Activated CD4-positive, alpha-beta T cell treated with anti-CD3 and anti-CD28 coated beads for 36 hours (primary cell): ENCODE data around the gene SERPING1. TPM values are rescaled to one million over a fixed set of nuclear protein-coding genes. Genes with fewer than 3 reads are reported as not detected.
A peak's percentile ranks its signal among the peaks of the same experiment; 100 is the strongest.

Experiments used
- ATAC-seq: fragments of 200-7000 bp; cut with Tn5 transposase; one replicate; pipeline ENCODE4 v1.10.0; 2021; ENCODE audit warnings: mild to moderate bottlenecking, moderate library complexity
- CTCF ChIA-PET: fragments of 350-600 bp; sonication (Branson Sonifier 250); formaldehyde crosslinking; loops from one replicate; lab custom pipeline; 2021; ENCODE audit warnings: antibody characterized with exemption; lab: Charles Lee
- POLR2A ChIA-PET: fragments of 350-600 bp; sonication (Branson Sonifier 250); formaldehyde crosslinking; loops from one replicate; lab custom pipeline; 2021; ENCODE audit warnings: antibody characterized with exemption, inconsistent platforms; lab: Charles Lee
- DNase-seq: peaks from one replicate; pipeline ENCODE4 v3.0.0-alpha.2; 2020
- H3K27ac Mint-ChIP-seq: one replicate; pipeline ENCODE4 v1.8.0; 2021; ENCODE audit warnings: mixed read lengths
- H3K27me3 Mint-ChIP-seq: one replicate; pipeline ENCODE4 v1.8.0; 2021; ENCODE audit warnings: mixed read lengths
- H3K36me3 Mint-ChIP-seq: one replicate; pipeline ENCODE4 v1.8.0; 2021; ENCODE audit warnings: low read depth, mixed read lengths
- H3K4me1 Mint-ChIP-seq: one replicate; pipeline ENCODE4 v1.8.0; 2021; ENCODE audit warnings: mixed read lengths
- H3K4me3 Mint-ChIP-seq: one replicate; pipeline ENCODE4 v1.8.0; 2021; ENCODE audit warnings: mild to moderate bottlenecking, moderate library complexity, mixed read lengths
- H3K9me3 Mint-ChIP-seq: one replicate; pipeline ENCODE4 v1.8.0; 2021; ENCODE audit warnings: low read depth, mixed read lengths
- intact Hi-C, 2 experiments: fragments of 100-400 bp; cut with DNase I in 1 of 2; cut with micrococcal nuclease in 1 of 2; formaldehyde crosslinking; loops; one replicate each; pipeline versions ENCODE4 v1.14.2 to v1.15.1; 2022 to 2024; cut with DNase I, micrococcal nuclease
- microRNA-seq: library from miRNA; unstranded; fragments of <30 nt; microRNA quantifications from one replicate; pipeline ENCODE4 v1.2.0, GENCODE V29; 2021; ENCODE audit warnings: borderline replicate concordance
- total RNA-seq, 2 experiments: library from RNA; stranded (reverse); gene quantifications; one replicate each; pipeline ENCODE4 v1.2.3, GENCODE V29; 2021

The SERPING1 gene
- total RNA-seq, 2 experiments from 2014 or later, result 0.51 to 0.87 TPM

DNA sequence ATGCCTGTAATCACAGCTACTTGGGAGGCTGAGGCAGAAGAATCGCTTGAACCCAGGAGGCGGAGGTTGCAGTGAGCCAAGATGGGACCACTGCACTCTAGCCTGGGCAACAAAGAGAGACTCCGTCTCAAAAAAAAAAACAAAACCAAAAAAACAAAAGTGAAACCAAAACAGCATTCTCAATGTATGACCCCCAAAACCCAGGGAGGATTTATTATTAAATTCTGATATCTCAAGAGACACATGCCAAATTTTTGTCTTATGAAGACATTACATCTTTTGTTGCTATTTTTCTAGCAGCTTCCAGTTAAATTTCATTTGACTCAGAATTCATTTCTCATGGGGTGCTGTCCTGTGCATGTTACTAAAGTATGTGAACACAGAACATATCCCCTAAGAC lies 55.2 kb downstream of the SERPING1 start:
- ATAC-seq (no peak), DNase-seq (no peak)
- Mint-ChIP-seq H3K4me1 (peaks cover 41% of the 10 kb centered on the region), H3K36me3 (no peaks in the 10 kb centered on the region), H3K27me3 (peaks cover 16% of the 10 kb centered on the region), H3K9me3 (no peaks in the 10 kb centered on the region), H3K27ac (peak overlapping the region; percentile 58), H3K4me3 (peak overlapping the region; percentile 19)
- CTCF ChIA-PET, result interaction anchor here (0.6 to 2.3 kb wide), 6 partner anchors 8 to 195 kb away, joined by 4 to 10 read pairs (median 5); no protein-coding TSS in a partner anchor
- POLR2A ChIA-PET, result interaction anchor here (0.6 kb wide), 1 partner anchor 21 kb away, joined by 3 read pairs; no protein-coding TSS in a partner anchor
- intact Hi-C loops, result no loop called here

DNA sequence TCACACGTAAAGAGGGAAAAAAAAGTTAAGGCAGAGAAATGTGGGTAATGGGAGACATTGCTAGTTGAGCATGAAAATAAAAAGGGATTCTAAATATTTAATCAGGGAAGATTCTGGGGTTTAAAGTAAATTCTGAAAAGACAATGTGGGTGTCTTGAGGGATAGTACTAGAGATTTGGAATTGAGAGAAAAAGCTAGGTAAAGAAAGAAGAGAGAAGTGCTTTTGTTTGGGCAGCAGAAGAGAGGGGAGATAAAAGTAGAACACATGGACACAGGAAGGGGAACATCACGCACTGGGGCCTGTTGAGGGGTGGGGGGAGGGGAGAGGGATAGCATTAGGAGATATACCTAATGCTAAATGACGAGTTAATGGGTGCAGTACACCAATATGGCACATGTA lies 55.7 kb downstream of the SERPING1 start:
- ChIA-PET CTCF (interaction anchor here (0.6 to 2.3 kb wide), 8 partner anchors 9 to 1498 kb away, joined by 3 to 7 read pairs (median 5); no protein-coding TSS in a partner anchor), POLR2A (no interaction called here)
- no peaks in the 10 kb centered on the region for H3K9me3 Mint-ChIP-seq
- peaks cover 37% of the 10 kb centered on the region for H3K4me1 Mint-ChIP-seq
- no peaks in the 10 kb centered on the region for H3K36me3 Mint-ChIP-seq
- no peak for ATAC-seq
- H3K27me3 Mint-ChIP-seq, result peaks cover 11% of the 10 kb centered on the region
- peak overlapping the region; percentile 44 for H3K27ac Mint-ChIP-seq
- no peak for DNase-seq
- intact Hi-C loops, result no loop called here
- H3K4me3 Mint-ChIP-seq, result peak overlapping the region; percentile 1

DNA sequence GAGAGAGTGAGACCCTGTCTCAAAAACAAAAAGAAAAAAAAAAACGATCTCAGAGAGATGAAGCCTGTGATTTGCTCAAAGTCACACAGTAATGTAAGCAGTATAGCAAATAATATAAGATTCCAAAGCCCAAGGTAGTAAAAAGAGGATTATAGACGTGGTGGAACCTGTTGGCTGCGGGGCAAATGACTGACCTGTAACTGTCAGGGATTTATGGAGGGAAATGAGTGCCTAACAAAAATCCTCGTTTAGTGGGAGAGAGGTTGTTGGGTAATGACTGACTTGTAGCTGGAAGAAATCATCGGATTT lies 59.4 kb downstream of the SERPING1 start:
- Mint-ChIP-seq H3K4me1 (peaks cover 27% of the 10 kb centered on the region), H3K4me3 (peak overlapping the region; percentile 83), H3K36me3 (peaks cover 20% of the 10 kb centered on the region), H3K27me3 (no peaks in the 10 kb centered on the region), H3K9me3 (no peaks in the 10 kb centered on the region), H3K27ac (peak overlapping the region; percentile 72)
- CTCF ChIA-PET, result interaction anchor here (0.7 to 3.0 kb wide), 3 partner anchors 16 to 311 kb away, joined by 3 to 9 read pairs (median 5); partner anchors contain the start of gene SELENOH
- DNase-seq, result no peak
- intact Hi-C loops, result loop anchor here (1.0 to 5.0 kb wide), 9 partner anchors 10 to 922 kb away; partner anchors contain the start of genes MED19 (in 2 of the 2), SELENOH (in 2 of the 2), TIMM10 (in 2 of the 2) and TMX2 (in 2 of the 2)
- POLR2A ChIA-PET, result no interaction called here
- ATAC-seq, result no peak

DNA sequence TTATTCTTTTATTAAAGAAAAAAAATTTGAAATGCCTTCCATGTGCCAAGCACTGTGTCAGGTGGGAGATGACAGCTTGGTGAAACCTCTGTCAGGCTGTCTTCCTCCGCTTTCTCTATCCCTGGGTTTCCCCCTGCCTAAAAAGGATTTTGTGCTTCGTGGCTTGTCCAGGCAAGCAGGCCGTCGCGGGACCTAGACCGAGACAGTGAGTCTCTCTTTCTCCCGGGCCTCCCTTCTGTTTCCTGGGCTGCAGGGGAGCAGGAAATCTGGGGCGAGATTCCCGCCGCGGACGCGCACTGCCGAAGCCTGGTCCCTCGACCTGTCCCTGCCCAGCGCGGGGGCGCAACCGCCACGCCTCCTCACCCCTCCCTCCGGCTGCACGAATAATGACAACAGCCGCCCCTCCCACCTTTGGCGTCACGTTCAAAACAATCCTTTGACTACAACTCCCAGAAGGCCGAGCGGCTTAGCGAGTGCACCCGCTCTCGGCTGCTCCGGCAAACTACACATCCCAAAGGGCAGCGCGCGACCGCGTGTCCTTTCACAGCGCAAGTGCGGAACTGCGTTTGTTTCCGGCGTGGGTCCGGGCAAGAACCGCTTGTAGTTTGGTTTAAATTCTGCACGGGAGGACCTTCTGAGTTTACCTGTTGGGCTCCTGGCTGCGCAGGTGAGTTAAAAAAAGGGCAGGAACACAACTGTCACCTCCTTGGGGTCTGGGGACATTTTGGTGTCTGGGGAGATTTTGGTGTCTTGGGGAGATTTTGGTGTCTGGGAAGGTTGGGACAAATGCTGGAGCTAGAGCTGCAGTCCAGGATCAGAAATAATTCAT lies 59.9 kb downstream of the SERPING1 start, which contains the start of gene CLP1:
Gene CLP1, plus strand, starts transcription at position 569 of the 829 bp plus-strand sequence. CDS start 1,715 bp downstream, outside the sequence.
- peaks cover 29% of the 10 kb centered on the region for H3K4me1 Mint-ChIP-seq
- CTCF ChIA-PET, result interaction anchor here (0.7 to 3.0 kb wide), 5 partner anchors 9 to 312 kb away, joined by 3 to 9 read pairs (median 5); partner anchors contain the start of gene SELENOH
- H3K27ac Mint-ChIP-seq, result peak within 1 kb of the TSS; percentile 95
- POLR2A ChIA-PET, result interaction anchor here (0.6 to 1.6 kb wide), 2 partner anchors 9 to 144 kb away, joined by 4 to 5 read pairs; no protein-coding TSS in a partner anchor
- H3K4me3 Mint-ChIP-seq, result peak within 1 kb of the TSS; percentile 83
- peak; percentile 98 for ATAC-seq
- no peaks in the 10 kb centered on the region for H3K27me3 Mint-ChIP-seq
- intact Hi-C loops, result loop anchor here (1.0 to 5.0 kb wide), 9 partner anchors 10 to 921 kb away; partner anchors contain the start of genes MED19 (in 2 of the 2), SELENOH (in 2 of the 2), TIMM10 (in 2 of the 2) and TMX2 (in 2 of the 2)
- DNase-seq, result peak; percentile 100
- peaks cover 23% of the 10 kb centered on the region for H3K36me3 Mint-ChIP-seq
- H3K9me3 Mint-ChIP-seq, result no peaks in the 10 kb centered on the region

DNA sequence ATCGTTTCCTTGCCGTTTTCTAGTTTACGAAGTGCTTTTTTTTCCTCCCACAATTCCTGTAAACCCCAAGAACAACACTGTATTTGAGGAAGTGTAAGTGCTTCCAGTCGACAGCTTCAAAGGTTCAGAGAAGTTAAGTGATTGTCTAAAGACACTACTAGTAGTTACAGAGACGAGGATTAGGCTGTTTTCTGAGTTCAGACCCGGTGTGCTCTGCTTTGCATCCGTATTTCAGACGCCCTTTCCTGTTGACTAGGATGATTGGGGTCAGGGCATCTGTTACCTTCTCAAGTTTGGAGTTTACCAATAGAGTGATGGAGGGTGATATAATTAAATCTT lies 60.5 kb downstream of the SERPING1 start:
- DNase-seq, result no peak
- no peak for ATAC-seq
- H3K36me3 Mint-ChIP-seq, result peaks cover 28% of the 10 kb centered on the region
- H3K27ac Mint-ChIP-seq, result peak overlapping the region; percentile 95
- POLR2A ChIA-PET, result interaction anchor here (1.6 kb wide), 1 partner anchor 9 kb away, joined by 5 read pairs; no protein-coding TSS in a partner anchor
- H3K9me3 Mint-ChIP-seq, result no peaks in the 10 kb centered on the region
- intact Hi-C loops, result loop anchor here in 1 of 2 experiments (5.0 kb wide), 1 partner anchor 251 kb away; no protein-coding TSS in a partner anchor
- no peaks in the 10 kb centered on the region for H3K27me3 Mint-ChIP-seq
- peak overlapping the region; percentile 83 for H3K4me3 Mint-ChIP-seq
- CTCF ChIA-PET, result interaction anchor here (0.6 to 3.0 kb wide), 5 partner anchors 9 to 143 kb away, joined by 3 to 9 read pairs (median 5); partner anchors contain the start of gene SELENOH
- H3K4me1 Mint-ChIP-seq, result peaks cover 25% of the 10 kb centered on the region

DNA sequence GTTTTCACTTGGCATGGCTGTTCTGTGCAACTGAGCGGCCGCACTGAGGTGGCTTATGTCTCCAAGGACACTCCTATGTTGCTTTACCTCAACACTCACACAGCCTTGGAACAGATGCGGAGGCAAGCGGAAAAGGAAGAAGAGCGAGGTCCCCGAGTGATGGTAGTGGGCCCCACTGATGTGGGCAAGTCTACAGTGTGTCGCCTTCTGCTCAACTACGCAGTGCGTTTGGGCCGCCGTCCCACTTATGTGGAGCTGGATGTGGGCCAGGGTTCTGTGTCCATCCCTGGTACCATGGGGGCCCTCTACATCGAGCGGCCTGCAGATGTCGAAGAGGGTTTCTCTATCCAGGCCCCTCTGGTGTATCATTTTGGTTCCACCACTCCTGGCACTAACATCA lies 62.2 kb downstream of the SERPING1 start:
- ChIA-PET CTCF (interaction anchor here (1.0 to 3.0 kb wide), 2 partner anchors 19 to 133 kb away, joined by 4 to 9 read pairs; no protein-coding TSS in a partner anchor), POLR2A (no interaction called here)
- intact Hi-C loops, result loop anchor here (5.0 to 10.0 kb wide), 3 partner anchors 252 to 1895 kb away; no protein-coding TSS in a partner anchor
- Mint-ChIP-seq H3K9me3 (no peaks in the 10 kb centered on the region), H3K27me3 (no peaks in the 10 kb centered on the region), H3K27ac (no peak overlapping the region), H3K36me3 (peaks cover 28% of the 10 kb centered on the region), H3K4me3 (no peak overlapping the region), H3K4me1 (peaks cover 23% of the 10 kb centered on the region)
- ATAC-seq, result no peak
- DNase-seq, result no peak

DNA sequence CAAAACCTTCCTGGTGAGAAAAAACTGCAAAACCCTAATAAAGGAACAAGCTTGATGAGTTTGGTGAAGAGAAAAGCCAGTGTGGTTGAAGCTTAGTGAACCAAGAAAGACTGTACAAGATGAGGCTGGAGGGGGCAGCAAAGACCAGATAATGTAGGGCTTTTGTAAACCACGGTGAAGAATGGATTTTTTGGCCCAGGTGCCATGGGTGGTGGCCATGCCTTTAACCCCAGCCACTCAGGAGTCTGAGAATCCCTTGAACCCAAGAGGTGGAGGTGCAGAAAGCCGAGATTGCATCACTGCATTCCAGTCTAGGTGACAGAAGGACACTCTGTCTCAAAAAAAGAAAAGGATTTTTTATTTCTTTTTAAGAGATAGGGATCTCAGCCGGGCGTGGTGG lies 65.4 kb downstream of the SERPING1 start:
- Mint-ChIP-seq H3K4me3 (no peak overlapping the region), H3K4me1 (peaks cover 23% of the 10 kb centered on the region), H3K36me3 (peaks cover 28% of the 10 kb centered on the region), H3K27ac (no peak overlapping the region), H3K9me3 (no peaks in the 10 kb centered on the region), H3K27me3 (no peaks in the 10 kb centered on the region)
- POLR2A ChIA-PET, result no interaction called here
- ATAC-seq (no peak), DNase-seq (peak; percentile 42)
- intact Hi-C loops, result loop anchor here (10.0 kb wide), 2 partner anchors 862 to 1892 kb away; no protein-coding TSS in a partner anchor
- CTCF ChIA-PET, result interaction anchor here (0.6 to 0.9 kb wide), 3 partner anchors 40 to 169 kb away, joined by 3 to 4 read pairs (median 3); no protein-coding TSS in a partner anchor

DNA sequence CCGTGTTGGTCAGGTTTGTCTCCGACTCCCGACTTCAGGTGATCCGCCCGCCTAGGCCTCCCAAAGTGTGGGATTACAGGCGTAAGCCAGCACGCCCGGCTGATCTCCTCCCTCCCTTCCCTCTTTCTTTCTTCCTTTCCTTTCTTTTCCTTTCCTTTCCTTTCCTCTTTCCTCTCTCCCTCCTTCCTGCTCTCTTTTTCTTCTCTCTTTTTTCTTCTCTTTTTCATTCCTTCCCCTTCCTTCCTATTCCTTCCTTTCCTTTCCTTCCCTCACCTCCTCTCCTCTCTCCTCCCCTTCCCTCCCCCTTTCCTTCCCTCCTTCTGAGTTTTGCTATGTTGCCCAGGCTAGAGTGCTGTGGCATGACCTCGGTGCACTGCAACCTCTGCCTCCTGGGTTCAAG lies 66.5 kb downstream of the SERPING1 start:
- ChIA-PET POLR2A (no interaction called here), CTCF (no interaction called here)
- H3K27me3 Mint-ChIP-seq, result no peaks in the 10 kb centered on the region

More for the DNA sequence above, 66.5 kb downstream of the SERPING1 start:
- H3K27ac Mint-ChIP-seq, result no peak overlapping the region
- no peaks in the 10 kb centered on the region for H3K9me3 Mint-ChIP-seq
- H3K4me1 Mint-ChIP-seq, result peaks cover 16% of the 10 kb centered on the region
- ATAC-seq (no peak), DNase-seq (no peak)
- peaks cover 31% of the 10 kb centered on the region for H3K36me3 Mint-ChIP-seq
- intact Hi-C loops, result loop anchor here (10.0 kb wide), 2 partner anchors 861 to 1891 kb away; no protein-coding TSS in a partner anchor
- no peak overlapping the region for H3K4me3 Mint-ChIP-seq

Small RNA genes lying within 50 kb of the gene (microRNA-seq; reads per million reads assigned to microRNA genes)
- 311 reads per million, percentile 77 among the genes with 10 or more reads in this experiment for gene MIR130A

Other genes with a start within 250 kb of the SERPING1 start
- not detected for gene PRG3, start 216.5 kb upstream of the SERPING1 start, total RNA-seq
- 1 to 10 TPM in 1 of 2 experiments, under 1 TPM in 1; 0.98 to 1.6 TPM for gene PRG2, start 207.0 kb upstream of the SERPING1 start, total RNA-seq
- 100 to 1,000 TPM; 268 to 333 TPM for gene SLC43A3, start 170.6 kb upstream of the SERPING1 start, total RNA-seq
- gene RTN4RL2, start 137.2 kb upstream of the SERPING1 start, total RNA-seq, result under 1 TPM; 0.33 to 0.39 TPM
- gene SLC43A1, start 82.0 kb upstream of the SERPING1 start, total RNA-seq, result 10 to 100 TPM; 27.6 to 28.7 TPM
- 100 to 1,000 TPM; 124 to 158 TPM for gene TIMM10, start 66.9 kb upstream of the SERPING1 start, total RNA-seq
- not detected for gene SMTNL1, start 60.1 kb upstream of the SERPING1 start, total RNA-seq
- 100 to 1,000 TPM; 179 to 252 TPM for gene UBE2L6, start 30.0 kb upstream of the SERPING1 start, total RNA-seq
- under 1 TPM; 0.43 to 0.47 TPM for gene YPEL4, start 52.2 kb downstream of the SERPING1 start, total RNA-seq
- 10 to 100 TPM; 11.9 to 15.9 TPM for gene CLP1, start 60.1 kb downstream of the SERPING1 start, total RNA-seq
- 10 to 100 TPM; 46.2 to 60.0 TPM for gene ZDHHC5, start 70.4 kb downstream of the SERPING1 start, total RNA-seq
- gene MED19, start 114.5 kb downstream of the SERPING1 start, total RNA-seq, result 10 to 100 TPM in 1 of 2 experiments, 1 to 10 TPM in 1; 8.6 to 10.6 TPM
- 10 to 100 TPM; 59.8 to 72.5 TPM for gene TMX2, start 114.9 kb downstream of the SERPING1 start, total RNA-seq
- 100 to 1,000 TPM; 117 to 244 TPM for gene SELENOH, start 143.8 kb downstream of the SERPING1 start, total RNA-seq
- not detected for gene BTBD18, start 154.1 kb downstream of the SERPING1 start, total RNA-seq
- gene CTNND1, start 164.1 kb downstream of the SERPING1 start, total RNA-seq, result 1 to 10 TPM; 6.7 to 7.4 TPM